Body of pancreas (tissue), 4 donors: ENCODE measurements around the gene TMBIM6. TPM values are rescaled to one million over a fixed set of nuclear protein-coding genes. Genes with fewer than 3 reads are reported as not detected.
A peak's percentile ranks its signal among the peaks of the same experiment; 100 is the strongest.

ENCODE experiments used
- ATAC-seq: fragments of 150-250 bp; one replicate; pipeline ENCODE4 v1.9.1; 2016
- DNase-seq, 4 donors: peaks; one replicate each; pipeline ENCODE4 v3.0.0-alpha.2; 2019
- H3K27ac ChIP-seq, 4 donors: fragments of 200-600 bp; sonication (generic); 1 replicate in 3 of 4; 2 replicates in 1 of 4; pipeline versions ENCODE4 v1.5.1 to v1.6.1; 2016 to 2019; ENCODE audit warnings: mild to moderate bottlenecking in 1 of 4, mixed read lengths in 1 of 4, moderate library complexity in 1 of 4
- H3K27me3 ChIP-seq, 2 donors: fragments of 200-600 bp; sonication (generic); one replicate each; pipeline ENCODE4 v1.6.0; 2016; ENCODE audit warnings: mild to moderate bottlenecking in 1 of 2
- H3K36me3 ChIP-seq, 2 donors: fragments of 200-600 bp; sonication (generic); replicated peaks in 1 of 2; 2 replicates each; pipeline ENCODE4 v1.5.1; 2016; ENCODE audit warnings: low read depth in 2 of 2; ENCODE audit not compliant: insufficient read depth in 1 of 2
- H3K4me1 ChIP-seq: fragments of 200-600 bp; sonication (generic); one replicate; pipeline ENCODE4 v1.6.0; 2016
- H3K4me3 ChIP-seq, 2 donors: fragments of 200-600 bp; sonication (generic); 1 replicate in 1 of 2; 2 replicates in 1 of 2; pipeline ENCODE4 v1.5.1; 2016 to 2019
- H3K9me3 ChIP-seq, 3 donors: fragments of 200-600 bp; sonication (generic); 1 replicate in 2 of 3; 2 replicates in 1 of 3; pipeline ENCODE4 v1.5.1; 2016
- CTCF ChIP-seq, 7 experiments: fragments of 450-650 bp in 4 of 7; fragments of 200-600 bp in 3 of 7; sonication (generic) in 3 of 7; IDR thresholded peaks; one replicate each; pipeline ENCODE4 v1.5.1; 2016 to 2019; ENCODE audit warnings: antibody characterized with exemption in 7 of 7
- POLR2A ChIP-seq, 3 donors: fragments of 450-650 bp; IDR thresholded peaks; one replicate each; pipeline ENCODE4 v1.6.1; 2016; ENCODE audit warnings: antibody characterized with exemption in 3 of 3, mild to moderate bottlenecking in 2 of 3
- WGBS, 2 donors: methylation state at CpG; one replicate each; pipeline ENCODE4 v1.1.5; 2017; 5-methylcytosine and 5-hydroxymethylcytosine counted together
- intact Hi-C: fragments of 100-400 bp; cut with DNase I; formaldehyde crosslinking; loops from one replicate; pipeline ENCODE4 v1.15.1; 2023
- total RNA-seq, 2 donors: library from RNA; depleted of rRNA; stranded (reverse); fragments of >200 nt; gene quantifications; one replicate each; pipeline ENCODE4 v1.1.0, GENCODE V29; 2016

The TMBIM6 gene
- total RNA-seq, 2 donors from 2014 or later = 234 to 256 TPM

- intact Hi-C loops = no loop called here
- Histone ChIP-seq H3K9me3 (no peaks in the 10 kb centered on the region), H3K27me3 (no peaks in the 10 kb centered on the region), H3K27ac (no peak overlapping the region), H3K36me3 (no peaks in the 10 kb centered on the region), H3K4me3 (no peak overlapping the region), H3K4me1 (no peaks in the 10 kb centered on the region)
- TF ChIP-seq POLR2A (IDR thresholded peaks at IDR 0.05) (no peak), CTCF (IDR thresholded peaks at IDR 0.05) (no peak)
- ATAC-seq (no peak), DNase-seq (peak in 1 of 4 donors; percentile 15)
- 46 to 55% methylated on average over 7 of the region's 7 CpGs for WGBS, 2 donors
These were observed 42.7 kb downstream of the TMBIM6 start for GRCh38 chr12:49783917-49784676.

GRCh38 chr12:49784756-49785409, 43.5 kb downstream of the TMBIM6 start:
- no peaks in the 10 kb centered on the region for H3K27me3 ChIP-seq
- DNase-seq (no peak), ATAC-seq (no peak)
- 87 to 88% methylated on average over 4 of the region's 4 CpGs for WGBS, 2 donors
- no peak overlapping the region for H3K4me3 ChIP-seq
- intact Hi-C loops = no loop called here
- H3K36me3 ChIP-seq = no peaks in the 10 kb centered on the region
- H3K27ac ChIP-seq = no peak overlapping the region
- no peaks in the 10 kb centered on the region for H3K4me1 ChIP-seq
- TF ChIP-seq POLR2A (IDR thresholded peaks at IDR 0.05) = no peak
- no peak for TF ChIP-seq CTCF (IDR thresholded peaks at IDR 0.05)
- no peaks in the 10 kb centered on the region for H3K9me3 ChIP-seq

- Histone ChIP-seq H3K9me3 (no peaks in the 10 kb centered on the region), H3K36me3 (no peaks in the 10 kb centered on the region), H3K27ac (no peak overlapping the region), H3K4me1 (no peaks in the 10 kb centered on the region), H3K4me3 (no peak overlapping the region), H3K27me3 (no peaks in the 10 kb centered on the region)
- intact Hi-C loops = no loop called here
- WGBS, 2 donors = 95 to 98% methylated on average over 2 of the region's 2 CpGs
- TF ChIP-seq CTCF (IDR thresholded peaks at IDR 0.05) (no peak), POLR2A (IDR thresholded peaks at IDR 0.05) (no peak)
- no peak for ATAC-seq
- DNase-seq = no peak
These were observed 46.3 kb downstream of the TMBIM6 start for GRCh38 chr12:49787672-49788071.

- TF ChIP-seq CTCF (IDR thresholded peaks at IDR 0.05) (no peak), POLR2A (IDR thresholded peaks at IDR 0.05) (no peak)
- no peak for DNase-seq
- no peak overlapping the region for H3K27ac ChIP-seq
- no peak for ATAC-seq
- H3K36me3 ChIP-seq = no peaks in the 10 kb centered on the region
- WGBS, 2 donors = 64 to 67% methylated on average over 3 of the region's 3 CpGs
- no peak overlapping the region for H3K4me3 ChIP-seq
- no peaks in the 10 kb centered on the region for H3K27me3 ChIP-seq
- no peaks in the 10 kb centered on the region for H3K4me1 ChIP-seq
- H3K9me3 ChIP-seq = no peaks in the 10 kb centered on the region
- intact Hi-C loops = no loop called here
These were observed 48.6 kb downstream of the TMBIM6 start for GRCh38 chr12:49789992-49790391.
